HG03558 (cell line): ENCODE results near the gene JAK1.

ENCODE experiments used
- ATAC-seq: cut with Tn5 transposase; IDR thresholded peaks from one replicate; pipeline ENCODE4 v1.9.1; 2021; ENCODE audit warnings: moderate number of reproducible peaks; ENCODE audit not compliant: unreplicated experiment; ENCODE audit errors: extremely low read depth

Gene JAK1

GRCh38 chr1:64895500-64895899 is 70.8 kb downstream of the JAK1 start:
- ATAC-seq = peak; percentile 56

- no peak for ATAC-seq
Observed at GRCh38 chr1:64894438-64895196, 71.7 kb downstream of the JAK1 start.

DNA sequence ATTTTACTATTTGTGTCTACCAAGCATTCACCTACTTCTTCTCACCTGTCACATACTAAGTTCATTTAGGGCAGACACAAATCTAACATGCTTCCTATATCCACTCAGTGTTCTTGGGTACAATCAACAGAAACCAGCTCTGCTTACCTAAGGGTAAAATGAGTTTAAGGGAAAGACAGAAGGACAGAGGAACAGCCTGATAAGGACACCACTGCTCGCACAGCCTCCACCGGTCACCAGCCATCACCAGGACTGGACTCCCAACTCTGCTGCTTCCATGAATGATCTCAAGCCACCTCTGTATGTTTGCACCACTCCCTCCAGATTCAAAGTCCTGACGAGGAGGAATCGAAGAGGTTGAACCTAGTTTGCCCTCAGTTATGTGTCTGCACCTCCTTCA is 72.4 kb downstream of the JAK1 start:
- no peak for ATAC-seq

GRCh38 chr1:64892576-64893573 is 73.5 kb downstream of the JAK1 start:
- ATAC-seq = no peak

DNA sequence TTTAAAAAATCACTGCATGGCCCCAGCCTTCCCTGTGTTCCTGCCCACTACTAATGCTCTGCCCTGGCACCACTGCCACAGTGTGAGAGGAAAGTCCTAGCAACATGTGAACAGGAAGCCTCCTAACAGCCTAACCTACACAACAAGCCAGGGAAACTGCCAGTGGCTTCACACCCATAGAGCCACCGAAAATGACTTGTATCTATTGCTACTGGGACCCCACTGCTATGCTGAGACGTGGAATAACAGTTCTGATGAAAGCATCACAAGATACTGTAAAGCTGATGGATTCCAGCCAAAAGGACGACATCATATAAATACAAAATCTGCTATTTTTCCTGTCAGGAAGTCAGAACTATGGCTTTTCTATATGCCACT is 74.9 kb downstream of the JAK1 start:
- no peak for ATAC-seq

GRCh38 chr1:64890699-64891447 is 75.5 kb downstream of the JAK1 start:
- no peak for ATAC-seq

GRCh38 chr1:64887689-64888217 is 78.6 kb downstream of the JAK1 start:
- ATAC-seq = no peak

- no peak for ATAC-seq
Observed at GRCh38 chr1:64886877-64887276, 79.5 kb downstream of the JAK1 start.

DNA sequence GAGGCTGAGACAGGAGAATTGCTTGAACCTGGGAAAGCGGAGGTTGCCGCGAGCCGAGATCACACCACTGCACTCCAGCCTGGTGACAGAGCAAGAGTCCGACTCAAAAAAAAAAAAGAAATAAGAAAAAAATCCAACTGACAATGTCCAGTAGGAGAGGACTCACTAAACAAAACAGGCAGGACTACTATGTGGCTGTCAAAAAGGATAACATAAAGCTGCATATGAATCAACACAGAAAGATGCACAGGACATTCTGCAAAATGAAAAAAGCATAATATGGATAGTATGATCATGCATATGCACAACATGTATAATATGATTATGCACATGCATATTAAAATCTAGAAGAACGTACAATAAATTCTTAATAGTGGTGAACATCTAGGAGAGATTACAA is 80.7 kb downstream of the JAK1 start:
- ATAC-seq = no peak

GRCh38 chr1:64884261-64885040 is 81.9 kb downstream of the JAK1 start:
- ATAC-seq = no peak

DNA sequence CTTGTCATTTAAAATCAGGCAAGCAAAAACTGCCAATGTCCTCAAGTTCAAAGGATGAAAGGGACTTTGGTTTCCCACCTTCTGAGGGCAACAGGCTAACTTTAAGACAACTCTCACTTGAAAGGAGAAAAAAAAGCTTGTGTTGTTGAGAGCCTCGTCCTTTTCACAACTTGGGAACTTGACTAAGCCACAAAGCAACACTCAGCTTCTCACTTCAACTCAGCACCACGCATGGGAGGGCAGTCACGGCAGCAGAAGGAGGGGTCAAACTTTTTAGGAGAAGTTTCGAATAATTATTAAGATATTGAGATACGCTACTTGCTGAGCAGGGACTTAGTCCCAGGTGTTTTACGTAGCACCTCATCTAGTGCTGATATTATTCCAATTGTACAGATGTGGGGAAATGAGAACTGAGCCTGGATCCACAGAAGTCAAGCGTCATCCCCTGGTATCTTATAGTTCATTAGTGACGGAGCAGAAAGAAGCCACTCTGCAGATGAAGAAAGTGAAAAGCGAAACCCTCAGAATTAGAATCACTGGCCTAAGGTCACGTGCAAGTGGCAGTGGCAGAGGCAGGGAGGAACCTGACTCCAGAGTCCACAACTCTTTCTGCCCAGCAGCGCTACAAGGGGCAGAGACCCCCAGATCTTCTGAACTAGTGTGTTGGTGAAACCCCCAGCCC is 83.6 kb downstream of the JAK1 start:
- peak; percentile 78 for ATAC-seq

GRCh38 chr1:64881281-64881680 is 85.1 kb downstream of the JAK1 start:
- ATAC-seq = no peak

DNA sequence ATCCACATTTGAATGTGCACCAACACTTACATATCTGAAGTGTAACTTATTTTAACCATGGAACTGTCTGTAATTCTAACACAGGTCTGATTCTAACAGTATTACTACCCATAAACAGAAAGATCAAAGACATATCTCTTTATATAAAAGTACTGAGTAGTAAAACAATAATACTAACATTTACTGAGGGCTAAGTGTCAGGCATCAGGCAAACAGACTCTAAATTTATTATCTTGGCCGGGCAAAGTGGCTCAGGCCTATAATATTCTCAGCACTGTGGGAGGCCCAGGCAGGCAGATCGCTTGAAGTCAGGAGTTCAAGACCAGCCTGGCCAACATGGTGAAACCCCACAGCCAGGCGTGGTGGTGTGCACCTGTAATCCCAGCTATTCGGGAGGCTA is 85.9 kb downstream of the JAK1 start:
- ATAC-seq = no peak

- no peak for ATAC-seq
Observed at GRCh38 chr1:64878931-64879611, 87.3 kb downstream of the JAK1 start.

- no peak for ATAC-seq
Observed at GRCh38 chr1:64878090-64878489, 88.3 kb downstream of the JAK1 start.

GRCh38 chr1:64877598-64877997 is 88.8 kb downstream of the JAK1 start:
- ATAC-seq = no peak

DNA sequence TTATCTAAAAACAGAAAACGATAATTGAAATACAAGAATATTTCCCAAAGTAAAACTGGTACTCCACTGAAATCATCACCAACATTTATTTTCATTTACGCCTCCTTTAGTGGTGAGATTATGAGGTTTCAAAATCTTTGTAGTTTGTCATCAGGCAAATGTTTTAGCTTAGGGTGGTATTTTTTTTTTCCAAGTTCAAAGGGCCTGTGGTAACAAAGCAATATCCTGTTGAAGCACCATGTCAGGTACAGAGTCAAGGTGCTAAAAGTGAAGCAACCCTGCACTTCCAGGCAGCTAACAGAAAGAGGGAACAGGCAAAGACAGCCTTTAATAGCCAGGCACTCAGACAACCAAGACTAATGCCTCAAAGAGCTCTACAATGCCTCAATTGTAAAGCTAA is 89.2 kb downstream of the JAK1 start:
- no peak for ATAC-seq

DNA sequence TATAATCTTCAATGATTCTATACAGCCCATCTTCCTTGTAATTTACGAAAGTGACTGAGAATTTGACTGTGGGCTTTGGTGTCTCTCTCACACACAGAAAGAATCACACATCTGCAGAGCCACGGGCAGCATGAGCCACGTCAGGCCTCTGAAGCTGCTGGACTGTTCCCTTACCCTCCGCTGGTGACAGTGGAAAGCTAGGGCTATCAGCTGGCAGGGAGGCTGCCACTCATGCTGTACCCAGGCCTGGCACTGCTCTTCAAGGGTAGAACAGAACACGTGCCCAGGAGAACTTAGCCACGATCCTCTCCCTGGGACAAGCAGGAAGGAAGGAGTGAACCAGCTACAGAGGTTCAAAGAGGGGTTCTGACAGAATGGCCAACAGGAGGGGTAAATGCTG is 90.7 kb downstream of the JAK1 start:
- ATAC-seq = no peak

- no peak for ATAC-seq
Observed at GRCh38 chr1:64875101-64875500, 91.2 kb downstream of the JAK1 start.
